ENCODE measurements around the gene RAB11FIP2.

The RAB11FIP2 gene

DNA sequence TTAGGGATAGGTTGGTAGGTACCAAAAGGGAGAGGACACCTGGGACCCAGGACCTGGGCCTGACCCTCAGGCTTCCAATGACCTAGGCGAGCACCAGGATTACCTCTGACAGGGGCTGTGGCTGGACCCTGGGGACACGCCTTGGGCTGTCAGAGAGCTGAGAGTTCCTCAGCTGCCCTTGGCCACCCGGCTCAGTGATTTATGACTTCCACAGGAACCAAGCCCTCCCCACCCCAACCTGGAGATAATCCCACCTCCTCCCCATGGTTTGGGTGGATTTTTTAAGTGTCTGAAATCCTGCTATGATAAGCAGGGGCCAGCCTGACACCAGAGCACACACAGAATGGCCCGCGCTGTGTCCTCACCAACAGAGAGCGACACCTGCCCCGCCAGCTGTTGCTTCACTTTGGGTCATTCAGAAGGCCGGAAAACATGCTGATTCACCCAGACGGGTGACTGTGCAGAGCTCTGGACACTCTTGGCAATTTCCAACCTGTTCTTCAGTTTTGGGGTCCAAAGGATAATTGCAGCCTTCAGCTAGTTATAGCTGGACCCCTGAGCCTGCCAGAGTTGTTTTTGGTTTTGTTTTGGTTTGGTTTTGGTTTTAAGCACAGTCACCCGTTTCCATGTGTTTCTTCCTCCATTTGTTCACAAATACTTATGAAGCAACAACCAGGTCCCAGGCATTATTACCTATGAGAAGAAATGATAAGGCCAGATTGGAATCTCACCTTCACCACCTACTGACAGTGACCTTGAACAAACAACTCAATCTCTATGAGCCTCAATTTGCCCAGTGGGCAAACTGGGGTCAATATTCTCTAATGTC is 78.2 kb downstream of the RAB11FIP2 start:
- Histone ChIP-seq H3K36me3 (ENCODE audit: control insufficient read depth in 5 of 5, insufficient read depth in 5 of 5, low read length in 5 of 5) (no peaks in the 10 kb centered on the region), H3K27me3 (ENCODE audit: control insufficient read depth in 5 of 5, insufficient read depth in 4 of 5, low read length in 5 of 5) (no peaks in the 10 kb centered on the region), H3K9me3 (ENCODE audit: control insufficient read depth in 5 of 5, low read length in 5 of 5) (peaks cover 0 to 3% (median 0%) of the 10 kb centered on the region in 5 donors), H3K4me3 (ENCODE audit: low read depth in 1 of 5, low read length in 5 of 5) (no peak overlapping the region), H3K9ac (ENCODE audit: low read length in 5 of 5) (no peak overlapping the region), H3K27ac (ENCODE audit: low read depth, low read length) (no peak overlapping the region), H3K4me1 (ENCODE audit: control insufficient read depth in 5 of 5, insufficient read depth in 5 of 5, low read length in 5 of 5) (no peaks in the 10 kb centered on the region)

DNA sequence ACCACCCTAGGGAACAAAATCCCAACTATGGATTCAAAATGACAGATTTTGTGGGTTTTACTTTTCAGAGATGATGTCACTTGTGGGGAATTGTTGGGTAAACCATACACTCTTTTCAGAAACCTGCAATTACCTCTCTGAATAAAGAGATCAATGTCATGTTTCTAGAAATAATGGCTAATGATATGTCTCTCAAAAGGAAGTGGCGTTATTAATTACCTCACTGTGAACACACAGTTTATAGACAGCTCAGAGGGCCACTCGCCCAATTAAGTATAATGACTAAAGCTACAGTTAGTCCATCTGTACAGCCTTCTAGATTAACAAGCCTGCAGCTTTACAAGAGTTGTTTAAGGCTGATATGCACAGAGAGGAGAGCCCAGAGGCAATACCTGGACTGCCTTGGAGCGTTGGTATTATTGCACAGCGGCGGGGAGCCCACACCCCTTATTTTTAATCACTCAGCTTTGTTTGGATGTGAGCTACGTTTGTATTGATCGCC is 79.5 kb downstream of the RAB11FIP2 start:
- H3K27me3 ChIP-seq (ENCODE audit: control insufficient read depth in 5 of 5, insufficient read depth in 4 of 5, low read length in 5 of 5), result no peaks in the 10 kb centered on the region
- no peak overlapping the region for H3K4me3 ChIP-seq (ENCODE audit: low read depth in 1 of 5, low read length in 5 of 5)
- H3K4me1 ChIP-seq (ENCODE audit: control insufficient read depth in 5 of 5, insufficient read depth in 5 of 5, low read length in 5 of 5), result no peaks in the 10 kb centered on the region
- no peak overlapping the region for H3K27ac ChIP-seq (ENCODE audit: low read depth, low read length)
- H3K9me3 ChIP-seq (ENCODE audit: control insufficient read depth in 5 of 5, low read length in 5 of 5), result peaks cover 0 to 3% (median 0%) of the 10 kb centered on the region in 5 donors
- no peaks in the 10 kb centered on the region for H3K36me3 ChIP-seq (ENCODE audit: control insufficient read depth in 5 of 5, insufficient read depth in 5 of 5, low read length in 5 of 5)
- H3K9ac ChIP-seq (ENCODE audit: low read length in 5 of 5), result no peak overlapping the region

DNA sequence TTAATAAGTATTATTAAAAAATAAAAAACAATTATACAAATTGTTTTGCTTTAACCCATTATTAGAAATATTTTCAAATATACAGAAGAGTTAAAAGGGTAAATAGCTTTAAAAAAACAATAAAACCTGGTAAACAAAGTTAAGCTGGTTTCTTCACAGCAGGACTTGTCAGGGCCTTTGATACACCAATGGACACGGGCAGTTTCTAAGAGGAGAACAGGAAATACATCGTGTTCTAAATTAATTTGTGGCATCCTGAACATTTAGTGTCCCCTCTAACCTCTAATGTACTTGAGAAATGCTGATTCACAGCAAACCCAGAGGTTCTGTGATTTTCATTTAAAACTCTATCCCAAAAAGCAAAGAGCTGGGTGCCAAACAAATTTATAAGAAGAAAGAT is 80.8 kb downstream of the RAB11FIP2 start:
- no peaks in the 10 kb centered on the region for H3K27me3 ChIP-seq (ENCODE audit: control insufficient read depth in 5 of 5, insufficient read depth in 4 of 5, low read length in 5 of 5)
- peaks cover 0 to 3% (median 0%) of the 10 kb centered on the region in 5 donors for H3K9me3 ChIP-seq (ENCODE audit: control insufficient read depth in 5 of 5, low read length in 5 of 5)
- H3K36me3 ChIP-seq (ENCODE audit: control insufficient read depth in 5 of 5, insufficient read depth in 5 of 5, low read length in 5 of 5), result no peaks in the 10 kb centered on the region
- no peak overlapping the region for H3K4me3 ChIP-seq (ENCODE audit: low read depth in 1 of 5, low read length in 5 of 5)
- no peak overlapping the region for H3K27ac ChIP-seq (ENCODE audit: low read depth, low read length)
- H3K9ac ChIP-seq (ENCODE audit: low read length in 5 of 5), result no peak overlapping the region
- H3K4me1 ChIP-seq (ENCODE audit: control insufficient read depth in 5 of 5, insufficient read depth in 5 of 5, low read length in 5 of 5), result no peaks in the 10 kb centered on the region

DNA sequence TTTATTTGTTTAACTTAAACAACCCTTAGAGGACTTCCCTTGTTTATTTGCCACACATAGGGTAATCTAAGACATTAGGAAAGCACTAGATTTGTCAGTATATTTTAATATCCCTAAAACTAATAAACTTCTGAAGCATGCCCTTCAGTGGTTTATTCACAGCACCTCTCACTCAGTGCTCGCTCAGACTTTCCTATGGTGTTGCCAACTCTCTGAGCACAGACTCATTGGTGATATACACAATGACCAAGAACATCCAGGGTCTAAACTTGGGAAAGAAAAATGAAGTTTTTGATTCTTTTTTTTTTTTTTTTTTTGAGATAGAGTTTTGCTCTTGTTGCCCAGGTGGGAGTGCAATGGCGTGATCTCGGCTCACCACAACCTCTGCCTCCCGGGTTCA is 82.2 kb downstream of the RAB11FIP2 start:
- peaks cover 0 to 2% (median 0%) of the 10 kb centered on the region in 5 donors for H3K9me3 ChIP-seq (ENCODE audit: control insufficient read depth in 5 of 5, low read length in 5 of 5)
- no peaks in the 10 kb centered on the region for H3K27me3 ChIP-seq (ENCODE audit: control insufficient read depth in 5 of 5, insufficient read depth in 4 of 5, low read length in 5 of 5)
- no peaks in the 10 kb centered on the region for H3K4me1 ChIP-seq (ENCODE audit: control insufficient read depth in 5 of 5, insufficient read depth in 5 of 5, low read length in 5 of 5)
- no peak overlapping the region for H3K27ac ChIP-seq (ENCODE audit: low read depth, low read length)
- no peak overlapping the region for H3K4me3 ChIP-seq (ENCODE audit: low read depth in 1 of 5, low read length in 5 of 5)
- H3K9ac ChIP-seq (ENCODE audit: low read length in 5 of 5), result no peak overlapping the region
- no peaks in the 10 kb centered on the region for H3K36me3 ChIP-seq (ENCODE audit: control insufficient read depth in 5 of 5, insufficient read depth in 5 of 5, low read length in 5 of 5)

DNA sequence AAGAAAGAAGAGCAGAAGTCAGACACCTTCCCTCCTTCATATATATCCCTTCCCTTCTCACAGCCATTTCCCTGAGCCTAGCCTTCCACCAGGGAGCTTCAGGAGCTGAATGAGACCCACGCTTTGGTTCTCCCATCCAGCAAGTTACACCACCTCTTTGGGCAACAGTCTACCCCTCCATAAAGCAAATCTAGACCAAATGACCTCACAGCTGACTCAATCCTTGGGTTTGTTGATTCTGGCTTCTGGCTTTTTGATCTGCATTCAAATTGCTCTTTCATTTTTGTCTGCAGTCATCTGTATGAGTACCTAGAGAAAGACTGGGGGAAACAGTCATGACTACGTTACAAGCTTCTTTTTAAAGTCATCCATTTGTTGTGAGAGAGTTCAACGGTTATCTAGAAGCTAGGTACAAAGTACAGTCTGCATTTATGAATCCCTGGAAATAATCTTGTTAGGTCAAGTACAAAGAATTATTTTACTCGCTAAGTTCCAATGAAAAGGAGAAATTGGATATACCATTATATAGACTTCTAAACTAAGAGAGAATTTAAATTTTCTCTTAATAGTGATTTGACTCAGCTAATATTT is 86.3 kb downstream of the RAB11FIP2 start:
- Histone ChIP-seq H3K36me3 (ENCODE audit: control insufficient read depth in 5 of 5, insufficient read depth in 5 of 5, low read length in 5 of 5) (no peaks in the 10 kb centered on the region), H3K9me3 (ENCODE audit: control insufficient read depth in 5 of 5, low read length in 5 of 5) (no peaks in the 10 kb centered on the region), H3K9ac (ENCODE audit: low read length in 5 of 5) (no peak overlapping the region), H3K27ac (ENCODE audit: low read depth, low read length) (no peak overlapping the region), H3K4me3 (ENCODE audit: low read depth in 1 of 5, low read length in 5 of 5) (no peak overlapping the region), H3K4me1 (ENCODE audit: control insufficient read depth in 5 of 5, insufficient read depth in 5 of 5, low read length in 5 of 5) (no peaks in the 10 kb centered on the region), H3K27me3 (ENCODE audit: control insufficient read depth in 5 of 5, insufficient read depth in 4 of 5, low read length in 5 of 5) (no peaks in the 10 kb centered on the region)

DNA sequence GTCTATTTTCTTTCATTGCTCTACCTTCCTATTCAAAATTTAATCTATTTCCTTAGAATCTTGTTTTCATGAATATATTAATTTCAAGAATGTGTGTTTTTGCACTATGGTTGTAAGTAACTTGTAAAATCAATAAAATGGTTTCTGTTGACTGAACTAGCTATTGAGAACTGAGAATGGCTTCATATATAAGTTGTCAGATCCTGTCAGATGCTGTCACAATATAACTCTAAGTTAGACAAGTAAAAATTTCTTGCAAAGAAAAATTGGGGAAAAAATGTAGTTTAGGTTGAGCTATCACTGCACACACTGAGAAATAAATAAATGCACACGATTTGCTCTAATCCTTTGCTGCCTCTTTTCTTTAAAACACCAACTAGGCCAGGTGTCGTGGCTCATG is 89.8 kb downstream of the RAB11FIP2 start:
- H3K4me3 ChIP-seq (ENCODE audit: low read depth in 1 of 5, low read length in 5 of 5), result no peak overlapping the region
- H3K4me1 ChIP-seq (ENCODE audit: control insufficient read depth in 5 of 5, insufficient read depth in 5 of 5, low read length in 5 of 5), result no peaks in the 10 kb centered on the region
- H3K27me3 ChIP-seq (ENCODE audit: control insufficient read depth in 5 of 5, insufficient read depth in 4 of 5, low read length in 5 of 5), result no peaks in the 10 kb centered on the region
- no peaks in the 10 kb centered on the region for H3K36me3 ChIP-seq (ENCODE audit: control insufficient read depth in 5 of 5, insufficient read depth in 5 of 5, low read length in 5 of 5)
- no peak overlapping the region for H3K27ac ChIP-seq (ENCODE audit: low read depth, low read length)
- no peak overlapping the region for H3K9ac ChIP-seq (ENCODE audit: low read length in 5 of 5)
- H3K9me3 ChIP-seq (ENCODE audit: control insufficient read depth in 5 of 5, low read length in 5 of 5), result no peaks in the 10 kb centered on the region

DNA sequence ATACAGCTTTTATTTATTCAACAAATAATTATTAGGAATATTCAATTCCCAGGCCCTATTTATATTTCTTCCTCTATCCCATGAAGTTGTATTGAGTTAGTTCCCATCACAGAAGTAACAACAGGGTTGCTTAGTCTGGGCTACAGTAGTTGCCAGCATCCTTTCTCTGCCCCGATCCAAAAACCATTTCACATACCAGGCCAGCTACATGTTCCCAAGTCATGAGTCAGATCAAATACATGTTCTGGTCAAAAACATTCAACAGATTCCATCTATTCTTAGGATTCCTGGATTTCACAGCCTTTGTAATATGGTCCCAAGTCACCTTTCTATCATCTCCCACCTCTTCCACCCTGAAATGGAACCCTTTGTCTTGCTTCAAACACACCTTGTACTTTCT is 91.6 kb downstream of the RAB11FIP2 start:
- Histone ChIP-seq H3K27ac (ENCODE audit: low read depth, low read length) (no peak overlapping the region), H3K4me3 (ENCODE audit: low read depth in 1 of 5, low read length in 5 of 5) (no peak overlapping the region), H3K9ac (ENCODE audit: low read length in 5 of 5) (no peak overlapping the region), H3K36me3 (ENCODE audit: control insufficient read depth in 5 of 5, insufficient read depth in 5 of 5, low read length in 5 of 5) (no peaks in the 10 kb centered on the region), H3K27me3 (ENCODE audit: control insufficient read depth in 5 of 5, insufficient read depth in 4 of 5, low read length in 5 of 5) (no peaks in the 10 kb centered on the region), H3K4me1 (ENCODE audit: control insufficient read depth in 5 of 5, insufficient read depth in 5 of 5, low read length in 5 of 5) (no peaks in the 10 kb centered on the region), H3K9me3 (ENCODE audit: control insufficient read depth in 5 of 5, low read length in 5 of 5) (no peaks in the 10 kb centered on the region)
